CD1c-positive myeloid dendritic cell (primary cell): ENCODE results near the gene ULK1.

ENCODE experiments used
- DNase-seq: peaks from one replicate; pipeline ENCODE4 v3.0.0-alpha.2; 2016; ENCODE audit errors: extremely low spot score

ULK1 gene

DNA sequence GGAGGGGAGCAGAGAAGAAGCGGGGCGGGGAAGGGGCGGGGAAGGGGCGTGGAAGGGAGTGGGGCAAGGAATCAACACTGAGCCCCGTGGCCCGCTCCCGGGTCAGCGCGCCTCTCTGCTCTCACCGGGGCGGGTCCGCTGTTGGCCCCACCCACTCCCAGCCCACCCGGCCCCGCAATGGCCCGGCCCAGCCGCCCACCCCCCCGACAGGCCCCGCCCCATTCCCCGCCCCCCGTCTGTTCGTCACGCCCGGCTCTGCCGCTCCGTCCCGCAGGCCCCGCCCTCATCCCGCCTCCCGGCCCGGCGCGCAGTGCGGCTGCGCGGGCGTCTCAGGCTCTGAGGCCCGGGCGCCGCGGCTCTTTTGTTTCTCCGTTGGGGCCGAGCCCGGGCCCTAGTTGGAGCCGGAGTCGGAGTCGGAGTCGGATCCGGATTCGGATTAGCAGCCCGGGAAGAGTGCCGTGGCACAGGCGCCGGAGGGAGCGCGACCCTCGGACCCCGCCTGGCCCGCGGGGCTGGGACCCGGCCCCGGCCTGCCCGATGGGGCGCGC lies at the start of gene ULK1:
Gene ULK1 (plus strand): TSS at position 310 of the 548 bp plus-strand sequence. CDS start 380 bp downstream, outside the sequence.
- peak; percentile 96 for DNase-seq

- no peak for DNase-seq
Measured at GRCh38 chr12:131844656-131845055, 49.8 kb upstream of the ULK1 start.

DNA sequence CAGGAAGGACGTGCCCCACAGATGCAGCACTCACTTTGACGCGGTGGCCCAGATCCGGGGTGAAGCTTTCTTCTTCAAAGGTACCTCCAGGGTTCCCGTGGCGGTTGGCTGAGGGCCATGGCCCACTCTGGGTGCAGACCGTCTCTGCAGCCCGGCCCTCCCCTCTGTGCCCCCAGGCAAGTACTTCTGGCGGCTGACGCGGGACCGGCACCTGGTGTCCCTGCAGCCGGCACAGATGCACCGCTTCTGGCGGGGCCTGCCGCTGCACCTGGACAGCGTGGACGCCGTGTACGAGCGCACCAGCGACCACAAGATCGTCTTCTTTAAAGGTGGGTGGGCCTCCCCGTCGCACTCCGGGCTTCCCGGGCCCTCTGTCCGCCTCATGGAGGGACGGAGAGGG lies 49.3 kb upstream of the ULK1 start:
- no peak for DNase-seq

DNA sequence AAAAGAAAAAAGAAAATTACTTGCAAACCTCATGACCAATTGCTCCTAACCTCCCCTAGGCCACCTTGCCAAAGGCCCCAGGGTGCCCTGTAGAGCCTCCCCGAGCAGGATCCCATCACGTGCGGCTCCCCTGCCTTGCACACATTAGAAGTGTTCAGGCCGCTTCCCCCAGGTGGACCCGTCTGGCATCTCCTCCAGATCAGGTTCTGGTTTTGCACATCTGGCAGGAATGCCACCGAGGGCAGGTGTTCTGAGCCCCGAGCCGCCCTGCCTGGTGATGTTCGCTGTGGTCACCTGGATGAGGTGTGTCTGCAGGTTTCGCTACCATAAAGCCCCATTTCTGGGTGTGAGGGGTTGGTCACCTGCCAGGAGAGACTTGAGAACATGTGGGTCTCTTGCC lies 47.0 kb upstream of the ULK1 start:
- no peak for DNase-seq

DNA sequence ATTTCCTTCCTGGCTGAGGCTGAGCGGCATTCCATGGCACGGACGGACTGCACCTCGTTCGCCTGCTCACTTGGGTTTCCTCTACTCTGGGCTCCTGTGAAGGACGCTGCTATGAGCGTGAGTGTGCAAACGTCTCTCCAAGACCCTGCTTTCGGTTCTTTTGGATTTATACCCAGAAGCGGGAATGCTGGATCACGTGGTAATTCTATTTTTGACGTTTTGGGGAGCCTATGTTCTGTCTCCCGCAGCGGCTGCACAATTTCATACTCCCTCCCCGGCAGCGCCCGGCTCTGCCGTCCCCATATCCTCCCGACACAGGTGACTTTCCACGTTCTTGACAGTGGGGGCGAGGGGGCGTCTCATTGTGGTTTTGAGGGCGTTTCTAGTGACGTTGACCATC lies 45.7 kb upstream of the ULK1 start:
- DNase-seq, result no peak

- no peak for DNase-seq
Measured at GRCh38 chr12:131849700-131850553, 44.5 kb upstream of the ULK1 start.

GRCh38 chr12:131850856-131851559 lies 43.4 kb upstream of the ULK1 start:
- DNase-seq, result peak; percentile 49

- no peak for DNase-seq
Measured at GRCh38 chr12:131851741-131852550, 42.5 kb upstream of the ULK1 start.

- peak; percentile 9 for DNase-seq
Measured at GRCh38 chr12:131852551-131853299, 41.7 kb upstream of the ULK1 start.

DNA sequence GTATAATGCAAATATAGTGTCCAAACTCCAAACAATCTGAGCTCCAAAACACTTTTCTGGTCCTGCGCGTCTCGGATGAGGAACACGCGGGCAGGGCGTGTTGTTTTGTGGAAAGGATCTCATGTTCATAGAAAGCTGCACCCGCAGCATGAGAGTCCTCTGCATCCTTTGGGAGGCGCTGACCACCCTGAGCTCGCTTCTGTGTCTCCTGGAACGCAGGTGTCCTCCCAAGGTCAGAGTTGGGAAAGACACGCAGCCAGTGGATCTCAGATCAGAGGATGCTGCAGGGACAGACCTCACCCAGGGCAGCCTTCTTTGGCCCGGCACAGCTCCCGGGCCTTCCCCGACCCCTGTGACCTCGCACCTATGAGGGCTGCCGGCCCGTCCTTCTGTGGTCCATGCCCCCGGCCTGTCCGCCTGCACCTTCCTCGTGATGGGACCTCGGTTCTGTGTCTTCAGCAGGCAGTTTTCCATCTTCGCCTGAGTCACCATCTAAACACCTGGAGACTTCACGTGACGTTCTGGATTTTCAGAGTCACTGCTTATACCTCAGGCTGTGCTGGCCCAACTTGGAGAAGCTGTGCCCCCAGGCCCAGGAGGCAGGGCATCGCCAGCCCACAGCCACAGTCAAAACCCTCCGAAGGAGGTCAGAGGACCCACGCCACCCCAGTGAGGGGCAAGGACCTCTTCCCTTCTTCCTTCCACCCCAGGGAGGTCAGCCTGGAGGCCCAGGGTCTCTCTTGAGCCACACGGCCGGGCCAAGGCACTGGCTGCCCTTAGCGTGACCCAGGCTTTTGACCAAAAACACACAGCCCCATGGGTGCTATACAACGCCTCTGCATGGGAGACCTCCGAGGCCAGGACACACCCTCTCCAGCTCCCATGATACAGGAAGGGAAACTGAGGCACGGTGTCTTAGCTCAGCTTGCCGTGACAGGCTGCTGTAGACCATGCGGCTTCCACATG lies 40.3 kb upstream of the ULK1 start:
- no peak for DNase-seq

- no peak for DNase-seq
Measured at GRCh38 chr12:131854861-131855476, 39.5 kb upstream of the ULK1 start.

GRCh38 chr12:131855521-131856142 lies 38.8 kb upstream of the ULK1 start:
- no peak for DNase-seq

- no peak for DNase-seq
Measured at GRCh38 chr12:131856366-131857097, 37.9 kb upstream of the ULK1 start.

GRCh38 chr12:131857908-131858850 lies 36.2 kb upstream of the ULK1 start:
- DNase-seq, result no peak

GRCh38 chr12:131860472-131861260 lies 33.8 kb upstream of the ULK1 start:
- DNase-seq, result peak; percentile 60
